GM20000 (cell line): ENCODE results near the gene HOXA7.

Source experiments
- DNase-seq: peaks from one replicate; pipeline ENCODE4 v3.0.0; 2012; ENCODE audit warnings: low spot score
- TF ChIP-seq, protein P1 (sequence below): IDR thresholded peaks from 2 replicates; pipeline ENCODE4 v1.5.1; 2012; ENCODE audit warnings: mild to moderate bottlenecking, control low read depth; ENCODE audit errors: extremely low read depth, missing control alignments

HOXA7 gene

GRCh38 chr7:27202018-27202861 is 45.8 kb upstream of the HOXA7 start:
- no peak for DNase-seq
- TF ChIP-seq, protein P1, sequence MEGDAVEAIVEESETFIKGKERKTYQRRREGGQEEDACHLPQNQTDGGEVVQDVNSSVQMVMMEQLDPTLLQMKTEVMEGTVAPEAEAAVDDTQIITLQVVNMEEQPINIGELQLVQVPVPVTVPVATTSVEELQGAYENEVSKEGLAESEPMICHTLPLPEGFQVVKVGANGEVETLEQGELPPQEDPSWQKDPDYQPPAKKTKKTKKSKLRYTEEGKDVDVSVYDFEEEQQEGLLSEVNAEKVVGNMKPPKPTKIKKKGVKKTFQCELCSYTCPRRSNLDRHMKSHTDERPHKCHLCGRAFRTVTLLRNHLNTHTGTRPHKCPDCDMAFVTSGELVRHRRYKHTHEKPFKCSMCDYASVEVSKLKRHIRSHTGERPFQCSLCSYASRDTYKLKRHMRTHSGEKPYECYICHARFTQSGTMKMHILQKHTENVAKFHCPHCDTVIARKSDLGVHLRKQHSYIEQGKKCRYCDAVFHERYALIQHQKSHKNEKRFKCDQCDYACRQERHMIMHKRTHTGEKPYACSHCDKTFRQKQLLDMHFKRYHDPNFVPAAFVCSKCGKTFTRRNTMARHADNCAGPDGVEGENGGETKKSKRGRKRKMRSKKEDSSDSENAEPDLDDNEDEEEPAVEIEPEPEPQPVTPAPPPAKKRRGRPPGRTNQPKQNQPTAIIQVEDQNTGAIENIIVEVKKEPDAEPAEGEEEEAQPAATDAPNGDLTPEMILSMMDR = no peak

DNA sequence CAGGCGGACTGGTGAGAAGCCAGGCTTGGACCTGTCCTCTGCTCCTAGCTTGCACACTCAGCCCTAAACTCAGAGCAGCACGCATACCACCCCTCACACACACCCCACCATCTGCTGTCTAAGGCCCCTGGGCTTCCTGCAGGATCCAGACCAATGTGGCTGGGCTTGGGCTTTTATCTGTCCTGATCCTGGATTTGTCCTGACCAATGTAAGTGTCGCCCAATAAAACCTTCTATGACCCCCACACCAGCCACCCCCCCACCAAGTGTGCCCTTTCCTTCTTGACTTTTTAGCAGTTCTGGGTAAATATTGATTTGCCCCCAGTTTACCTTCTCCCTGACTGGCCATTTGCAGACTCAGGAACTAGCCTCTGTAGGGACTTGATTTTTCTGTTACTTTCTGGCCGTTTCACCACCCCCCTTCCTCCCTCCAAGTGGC is 45.1 kb upstream of the HOXA7 start:
- DNase-seq = no peak
- TF ChIP-seq, protein P1 = no peak

GRCh38 chr7:27200761-27201579 is 44.5 kb upstream of the HOXA7 start:
- TF ChIP-seq, protein P1 = no peak
- no peak for DNase-seq

DNA sequence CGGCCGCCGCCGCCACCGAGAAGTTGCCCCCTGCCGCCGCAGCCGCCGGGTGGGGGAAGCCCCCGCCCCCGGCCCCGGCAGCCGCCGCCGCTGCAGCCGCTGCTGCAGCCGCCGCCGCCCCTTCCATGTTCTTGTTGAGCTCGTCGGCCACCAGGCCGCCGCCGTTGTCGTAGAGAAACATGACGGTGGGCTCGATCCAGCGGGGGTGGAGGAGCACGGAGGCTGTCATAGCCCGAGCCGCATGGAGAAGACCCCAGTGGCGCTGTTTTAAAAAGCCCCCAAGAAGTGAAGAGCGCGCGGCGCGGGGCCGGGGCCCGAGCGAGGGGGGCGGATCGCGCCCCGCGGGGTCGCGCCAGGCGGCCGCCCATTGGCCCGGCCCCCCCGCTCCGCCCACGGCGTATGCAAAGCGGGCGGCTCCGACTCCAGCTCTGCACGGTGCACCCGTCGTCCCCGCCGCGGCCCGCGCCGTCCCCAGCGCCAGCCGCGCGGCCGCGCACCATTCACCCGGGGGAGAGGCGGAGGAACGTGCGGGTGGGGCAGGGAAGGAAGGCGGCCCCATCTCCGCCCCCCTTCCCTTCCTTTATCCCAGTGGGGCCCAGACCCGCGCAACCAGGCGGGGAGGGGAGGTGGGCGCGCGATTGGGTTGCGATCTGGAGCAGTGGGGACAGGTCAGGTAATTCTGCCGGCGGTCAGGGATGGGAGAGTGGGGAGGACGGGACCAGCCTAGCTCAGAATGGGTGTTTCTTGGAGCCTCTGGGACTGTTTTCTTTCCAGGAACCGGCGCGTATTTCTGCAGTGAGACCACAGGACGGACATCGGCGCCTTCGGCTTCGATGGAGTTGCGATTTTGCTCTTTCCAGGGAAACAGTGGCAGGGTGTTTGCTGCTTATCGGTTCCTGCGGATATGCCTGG is 43.6 kb upstream of the HOXA7 start, which contains the start of gene HOXA13:
TSS of gene HOXA13 (minus strand) at position 243 of the 912 bp plus-strand sequence. CDS start at position 229, 14 bp downstream.
- no peak for DNase-seq
- TF ChIP-seq, protein P1 = no peak

DNA sequence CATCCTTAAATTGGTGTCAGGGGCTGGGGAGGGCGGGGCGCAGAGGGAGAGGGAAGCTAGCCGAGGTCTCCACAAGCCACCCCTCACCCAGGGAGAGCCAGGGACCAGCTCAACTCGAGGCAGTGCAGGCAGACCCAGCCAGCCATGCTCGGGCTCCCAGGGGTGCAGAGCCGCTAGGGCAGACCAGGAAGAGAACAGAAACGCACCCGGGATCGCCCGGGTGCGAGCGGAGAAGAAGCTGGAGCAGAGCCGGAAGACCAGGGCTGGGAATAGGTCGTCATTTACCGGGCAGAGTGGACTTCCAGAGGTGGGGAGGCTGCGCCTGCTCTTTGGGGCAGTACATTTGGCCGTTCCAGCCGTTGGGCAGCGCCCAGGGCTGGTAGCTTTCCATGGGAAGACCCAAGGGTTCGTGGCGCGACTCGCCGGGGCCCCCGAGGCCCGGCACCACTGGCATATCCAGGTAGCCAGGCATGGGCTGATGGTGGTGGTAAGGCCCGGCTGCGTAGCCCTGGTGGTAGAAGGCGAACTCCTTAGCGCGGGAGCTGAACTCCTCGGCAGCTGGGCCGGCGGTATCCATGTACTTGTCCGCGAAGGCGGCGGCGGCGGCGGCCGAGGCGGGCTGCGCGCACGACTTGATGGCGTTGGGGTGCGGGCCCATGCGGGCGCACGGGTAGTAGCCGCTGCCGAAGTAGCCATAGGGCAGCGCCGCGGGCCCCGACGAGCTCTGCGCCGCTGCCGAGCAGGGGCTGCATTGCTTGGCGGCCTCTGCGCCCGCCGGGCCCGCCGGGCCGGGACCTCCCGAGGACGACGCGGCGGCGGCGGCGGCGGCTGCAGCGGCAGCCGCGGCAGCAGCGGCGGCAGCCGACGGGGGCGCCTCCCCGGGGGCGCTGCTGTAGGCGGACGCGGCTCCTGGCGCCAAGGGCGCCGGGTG is 42.7 kb upstream of the HOXA7 start:
- no peak for DNase-seq
- TF ChIP-seq, protein P1 = no peak

GRCh38 chr7:27198138-27198841 is 41.8 kb upstream of the HOXA7 start:
- no peak for DNase-seq
- TF ChIP-seq, protein P1 = no peak
